ENCODE data around the gene KREMEN1.
"Not testable (repeated sequence)": the region's sequence is repeated elsewhere in the genome, so short reads cannot be mapped to it uniquely, and the experiment has no call there.

The KREMEN1 gene

DNA sequence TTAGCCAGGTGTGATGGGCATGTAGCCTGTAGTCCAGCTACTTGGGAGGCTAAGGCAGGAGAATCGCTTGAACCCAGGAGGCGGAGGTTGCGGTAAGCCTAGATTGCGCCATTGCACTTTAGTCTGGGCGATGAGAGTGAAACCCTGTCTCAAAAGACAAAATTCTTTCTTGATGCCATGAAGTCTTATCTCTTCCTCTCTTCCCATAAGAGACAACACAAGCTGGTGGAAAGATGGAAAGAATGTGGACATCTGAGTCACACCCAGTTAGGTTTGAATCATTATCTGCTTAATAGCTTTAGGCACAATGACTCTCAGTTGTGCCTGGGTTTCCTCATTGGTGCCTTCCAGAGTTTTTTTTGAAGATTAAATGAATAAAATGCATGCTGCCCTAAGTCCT, 35.3 kb downstream of the KREMEN1 start:
- DNase-seq (ENCODE audit: low spot score): peak; percentile 63

DNA sequence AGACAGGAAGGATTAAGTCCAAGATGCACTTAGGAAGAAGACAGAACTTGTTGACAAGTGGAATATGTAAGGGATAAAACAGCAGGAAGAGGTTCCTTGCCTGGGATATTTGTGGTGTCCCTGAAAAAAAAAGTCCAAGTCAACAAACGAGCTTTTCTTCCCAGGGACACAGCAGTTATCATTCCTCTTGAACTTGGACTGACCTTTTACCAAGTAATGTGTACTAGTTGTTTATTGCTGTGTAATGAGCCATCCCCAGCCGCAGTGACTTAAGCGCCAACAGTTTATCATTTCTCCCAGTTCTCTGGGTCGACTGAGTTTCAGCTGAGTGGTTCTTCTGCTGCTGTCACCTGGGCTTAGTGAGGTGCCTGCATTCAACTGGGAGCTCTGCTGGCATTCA, 37.0 kb downstream of the KREMEN1 start:
- DNase-seq (ENCODE audit: low spot score): peak; percentile 66

DNA sequence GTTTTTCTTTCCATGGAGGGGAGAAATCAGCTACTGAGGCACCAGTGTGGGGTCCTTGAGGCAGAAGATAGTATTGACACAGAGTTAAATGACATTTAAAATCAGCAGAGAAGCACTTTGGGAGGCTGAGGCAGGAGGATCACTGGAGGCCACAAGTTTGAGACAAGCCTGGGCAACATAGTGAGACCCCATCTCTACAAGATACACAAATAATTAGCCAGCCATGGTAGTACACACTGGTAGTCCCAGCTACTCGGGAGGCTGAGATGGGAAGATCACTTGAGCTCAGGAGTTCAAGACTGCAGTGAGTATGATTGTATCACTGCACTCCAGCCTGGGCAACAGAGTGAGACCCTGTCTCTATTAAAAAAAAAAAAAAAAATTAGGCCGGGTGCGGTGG, 38.1 kb downstream of the KREMEN1 start:
- DNase-seq (ENCODE audit: low spot score): no peak

DNA sequence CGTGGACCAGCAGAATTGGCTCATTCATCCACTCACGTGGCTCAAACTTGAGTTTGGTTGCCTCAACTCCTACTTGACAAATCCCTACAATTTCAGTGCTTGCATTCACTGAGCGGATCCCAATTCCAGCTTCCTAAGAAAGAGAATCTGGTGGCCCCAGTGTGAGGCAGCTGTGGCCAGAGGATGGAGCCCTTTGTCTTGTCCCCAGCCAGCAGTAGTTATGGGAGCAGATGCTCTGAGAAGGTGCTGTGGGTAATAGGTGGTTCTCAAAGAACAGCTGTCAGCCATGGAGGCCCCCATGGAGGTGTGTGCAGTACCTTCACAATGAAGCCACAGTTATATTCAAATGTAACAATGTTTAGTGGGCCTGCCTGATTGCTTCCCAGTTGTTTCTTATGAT, 39.3 kb downstream of the KREMEN1 start:
- DNase-seq (ENCODE audit: low spot score): no peak

DNA sequence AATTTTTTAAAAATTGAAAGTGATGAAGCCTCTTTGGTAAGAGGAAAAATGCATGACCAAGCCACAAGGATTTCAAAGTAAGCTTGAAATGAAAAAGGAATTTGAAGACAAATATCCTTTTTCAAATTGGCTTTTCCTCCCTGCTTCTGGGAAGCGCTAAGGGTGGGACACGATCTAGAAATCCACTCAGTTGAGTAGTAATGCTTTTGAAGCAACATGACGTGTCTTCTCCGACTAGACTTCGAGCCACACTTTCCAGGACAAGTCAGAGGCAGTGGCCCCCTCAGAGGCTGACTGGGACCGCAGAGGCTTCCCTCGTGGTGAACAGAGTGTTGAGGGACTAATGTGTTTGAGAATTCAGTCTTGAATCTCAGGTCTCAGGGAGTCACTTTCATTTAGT, 39.8 kb downstream of the KREMEN1 start:
- DNase-seq (ENCODE audit: low spot score): no peak

DNA sequence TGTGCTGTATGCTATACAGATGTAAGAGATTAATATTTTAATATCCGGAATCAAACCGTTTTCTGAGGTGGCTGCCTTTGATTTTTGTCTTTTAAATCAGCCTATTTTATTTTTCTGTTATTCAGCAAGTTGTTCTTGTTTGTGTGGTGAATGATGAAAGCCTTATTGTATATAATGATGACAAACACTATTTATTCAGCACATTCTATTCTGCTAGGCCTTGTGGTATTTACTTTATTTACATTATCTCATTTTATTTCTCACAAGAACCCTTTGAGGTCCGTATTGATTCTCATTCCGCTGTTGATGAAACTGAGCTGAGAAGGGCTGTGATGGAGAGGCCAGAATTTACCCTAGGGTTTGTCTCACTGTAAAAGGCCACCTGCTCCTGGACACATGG, 40.5 kb downstream of the KREMEN1 start:
- no peak for DNase-seq (ENCODE audit: low spot score)

DNA sequence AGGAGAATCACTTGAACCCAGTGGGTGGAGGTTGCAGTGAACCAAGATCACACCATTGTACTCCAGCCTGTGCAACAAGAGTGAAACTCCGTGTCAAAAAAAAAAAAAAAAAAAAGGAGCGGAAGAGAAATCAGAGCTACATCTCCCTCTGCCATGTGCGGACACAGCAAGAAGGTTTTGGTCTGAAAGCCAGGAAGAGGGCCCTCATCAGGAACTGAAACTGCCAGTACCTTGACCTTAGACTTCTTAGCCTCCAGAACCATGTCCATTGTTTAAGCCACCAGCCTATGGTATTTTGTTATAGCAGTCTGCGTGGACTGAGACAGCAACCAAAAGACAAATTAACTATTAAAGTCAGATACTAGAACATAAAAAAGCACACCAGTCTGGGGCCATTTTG, 41.6 kb downstream of the KREMEN1 start:
- no peak for DNase-seq (ENCODE audit: low spot score)

DNA sequence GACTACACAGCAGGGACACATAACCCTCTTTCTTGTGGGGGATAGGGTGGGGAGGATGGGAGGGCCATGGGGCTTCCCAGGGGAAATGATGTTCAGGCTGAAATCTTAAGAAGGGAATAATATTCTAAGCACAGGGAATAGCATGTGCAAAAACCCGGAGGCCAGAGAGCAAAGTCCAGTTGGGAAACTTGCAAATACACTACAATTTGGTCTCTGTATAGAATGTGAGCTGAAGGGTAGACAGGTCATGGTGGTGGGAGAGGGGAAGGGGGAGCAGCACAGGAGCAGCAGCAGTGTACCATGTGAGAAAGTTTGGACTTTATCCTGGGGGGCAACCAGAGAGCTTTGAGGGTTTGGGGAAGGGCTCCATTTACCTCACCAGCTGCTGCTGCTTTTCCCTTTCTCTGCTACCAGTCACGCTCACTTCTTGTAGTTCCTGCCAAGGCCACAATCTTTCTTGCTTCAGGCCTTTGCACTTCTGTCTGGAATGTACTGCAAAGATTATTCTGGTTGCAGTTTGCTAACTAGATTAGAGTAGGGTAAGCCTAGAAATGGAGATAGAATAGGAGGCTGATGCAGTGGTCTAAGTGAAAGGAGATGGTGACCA, 43.0 kb downstream of the KREMEN1 start:
- no peak for DNase-seq (ENCODE audit: low spot score)

DNA sequence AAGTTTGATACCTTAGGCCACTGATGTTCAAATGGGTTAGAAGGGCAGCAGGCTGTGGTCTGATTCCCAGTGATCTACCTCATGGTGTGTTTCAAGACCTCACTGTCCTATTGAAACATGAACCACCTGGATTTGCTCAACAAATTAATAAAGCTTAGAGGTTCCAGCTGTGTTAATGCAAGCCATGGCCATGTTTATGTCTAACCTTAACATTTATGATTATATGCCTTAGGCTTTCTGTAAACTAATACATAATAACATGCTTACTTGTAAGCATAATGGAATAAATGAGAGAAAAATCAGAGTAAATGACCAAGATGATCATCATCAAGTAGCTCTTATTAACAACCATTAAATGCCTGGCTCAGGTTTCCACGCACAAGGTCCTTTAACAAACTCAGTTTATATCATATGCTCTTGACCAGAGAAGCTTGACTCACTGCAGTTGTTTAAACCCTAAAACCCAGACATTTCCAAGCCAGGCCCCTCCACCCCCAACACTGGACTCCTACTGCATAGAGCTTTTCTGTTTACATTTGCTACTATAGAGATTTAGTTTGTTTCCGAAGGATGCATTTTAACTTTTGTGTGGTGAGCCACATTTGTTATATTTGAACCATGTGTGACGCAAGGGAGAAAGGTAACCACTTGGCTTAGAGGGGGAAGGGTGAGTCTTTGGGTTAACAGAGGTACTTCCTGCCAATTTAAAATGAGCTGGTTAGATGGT, 43.7 kb downstream of the KREMEN1 start:
- no peak for DNase-seq (ENCODE audit: low spot score)

DNA sequence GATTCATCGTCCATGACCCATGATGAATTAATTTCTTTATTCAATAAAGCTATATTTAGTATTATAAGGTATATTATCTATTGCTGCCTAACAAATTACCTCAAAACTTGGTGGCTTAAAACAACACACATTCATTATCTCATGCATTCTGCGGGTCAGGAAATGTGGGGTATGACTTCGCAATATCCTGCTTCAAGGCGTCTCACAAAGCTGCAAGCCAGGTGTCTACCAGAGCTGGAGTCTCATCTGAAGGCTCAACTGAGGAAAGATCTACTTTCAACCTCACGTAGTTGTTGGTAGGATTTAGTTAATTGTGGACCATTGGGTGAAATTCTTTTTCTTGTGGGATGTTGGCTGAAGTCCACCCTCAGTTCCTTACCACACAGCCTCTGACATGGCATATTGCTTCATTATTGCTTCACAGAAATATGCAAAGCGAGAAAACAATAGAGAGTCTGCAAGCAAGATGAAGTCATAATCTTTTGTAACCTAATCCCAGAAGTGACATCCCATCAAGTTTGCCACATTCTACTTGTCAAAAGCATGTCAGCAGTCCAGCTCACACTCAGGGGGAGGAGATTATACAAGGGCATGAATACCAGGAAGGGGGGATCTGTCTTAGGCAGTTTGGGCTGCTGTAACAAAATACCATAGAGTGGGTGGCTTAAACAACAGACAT, 45.1 kb downstream of the KREMEN1 start:
- DNase-seq (ENCODE audit: low spot score): no peak

DNA sequence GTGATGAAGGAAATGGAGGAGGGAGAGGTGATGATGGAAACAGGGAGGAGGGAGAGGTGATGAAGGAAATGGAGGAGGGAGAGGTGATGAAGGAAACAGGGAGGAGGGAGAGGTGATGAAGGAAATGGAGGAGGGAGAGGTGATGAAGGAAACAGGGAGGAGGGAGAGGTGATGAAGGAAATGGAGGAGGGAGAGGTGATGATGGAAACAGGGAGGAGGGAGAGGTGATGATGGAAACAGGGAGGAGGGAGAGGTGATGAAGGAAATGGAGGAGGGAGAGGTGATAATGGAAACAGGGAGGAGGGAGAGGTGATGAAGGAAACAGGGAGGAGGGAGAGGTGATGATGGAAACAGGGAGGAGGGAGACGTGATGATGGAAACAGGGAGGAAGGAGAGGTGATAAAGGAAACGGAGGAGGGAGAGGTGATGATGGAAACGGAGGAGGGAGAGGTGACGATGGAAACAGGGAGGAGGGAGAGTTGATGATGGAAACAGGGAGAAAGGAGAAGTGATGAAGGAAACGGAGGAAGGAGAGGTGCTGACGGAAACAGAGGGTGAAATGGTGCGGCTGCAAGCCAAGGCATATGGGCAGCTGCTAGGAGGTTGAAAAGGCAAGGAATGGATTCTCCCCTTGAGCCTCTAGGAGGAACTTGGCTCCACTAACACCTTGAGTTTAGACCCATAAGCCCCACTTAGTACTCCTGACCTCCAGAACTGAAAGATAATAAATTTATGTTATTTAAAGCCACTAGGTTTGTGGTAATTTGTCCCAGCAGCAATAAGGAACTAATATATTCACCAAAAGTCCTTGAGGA, 47.5 kb downstream of the KREMEN1 start:
- DNase-seq (ENCODE audit: low spot score): not testable (repeated sequence)

DNA sequence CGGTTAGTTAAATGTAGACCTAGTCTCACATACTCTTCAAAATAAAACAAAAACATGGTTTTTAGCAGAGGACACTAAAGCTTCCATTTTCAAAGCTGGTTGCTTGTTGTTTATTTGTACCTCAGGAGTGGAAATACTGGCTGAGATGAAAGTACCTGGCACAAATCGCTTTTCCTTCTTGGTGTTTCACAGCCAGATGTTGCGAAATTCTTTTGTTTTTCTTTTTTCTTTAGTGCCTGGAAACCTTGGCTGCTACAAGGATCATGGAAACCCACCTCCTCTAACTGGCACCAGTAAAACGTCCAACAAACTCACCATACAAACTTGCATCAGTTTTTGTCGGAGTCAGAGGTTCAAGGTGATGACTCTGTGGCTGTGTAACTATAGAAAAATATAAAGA, 48.3 kb downstream of the KREMEN1 start:
- no peak for DNase-seq (ENCODE audit: low spot score)

DNA sequence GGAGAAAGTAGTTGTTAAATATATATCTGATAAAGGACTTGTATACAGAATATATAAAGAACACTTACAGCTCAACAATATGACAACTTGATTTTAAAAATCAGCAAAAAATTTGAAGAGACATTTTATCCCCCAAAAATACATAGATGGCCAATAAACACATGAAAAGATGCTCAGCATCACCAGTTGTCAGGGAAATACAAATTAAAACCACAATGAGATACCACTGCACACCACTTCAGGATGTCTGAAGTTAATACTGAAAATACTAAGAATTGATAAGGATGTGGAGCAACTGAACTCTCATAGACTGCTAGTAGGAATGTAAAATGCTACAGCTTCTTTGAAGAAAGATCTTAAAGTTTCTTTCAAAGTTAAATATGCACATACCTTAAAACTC, 49.2 kb downstream of the KREMEN1 start:
- DNase-seq (ENCODE audit: low spot score): no peak

DNA sequence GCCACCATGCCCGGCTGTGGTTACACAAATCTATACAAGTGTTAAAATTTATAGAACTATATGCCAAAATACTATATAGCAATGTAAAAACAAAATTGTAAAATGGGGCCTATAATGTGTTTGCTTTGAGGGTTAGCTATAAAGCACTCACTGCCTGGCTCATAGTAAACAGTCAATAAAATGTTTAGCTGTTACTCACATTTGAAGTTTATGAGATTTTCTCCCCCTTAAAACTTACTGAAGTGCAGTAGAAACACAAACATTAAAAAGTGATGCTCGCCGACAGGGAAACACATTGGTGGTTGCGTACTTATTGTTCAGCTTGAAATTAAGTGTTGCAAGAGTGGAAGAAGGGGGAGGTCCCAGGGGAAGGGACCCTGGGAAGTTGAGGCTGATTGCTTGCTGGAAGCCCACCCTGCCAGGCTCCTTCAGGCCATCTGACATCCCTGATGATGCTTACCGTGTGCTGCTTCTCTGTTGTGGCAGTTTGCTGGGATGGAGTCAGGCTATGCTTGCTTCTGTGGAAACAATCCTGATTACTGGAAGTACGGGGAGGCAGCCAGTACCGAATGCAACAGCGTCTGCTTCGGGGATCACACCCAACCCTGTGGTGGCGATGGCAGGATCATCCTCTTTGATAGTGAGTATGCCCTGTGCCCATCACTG, 52.1 kb downstream of the KREMEN1 start:
- DNase-seq (ENCODE audit: low spot score): no peak

DNA sequence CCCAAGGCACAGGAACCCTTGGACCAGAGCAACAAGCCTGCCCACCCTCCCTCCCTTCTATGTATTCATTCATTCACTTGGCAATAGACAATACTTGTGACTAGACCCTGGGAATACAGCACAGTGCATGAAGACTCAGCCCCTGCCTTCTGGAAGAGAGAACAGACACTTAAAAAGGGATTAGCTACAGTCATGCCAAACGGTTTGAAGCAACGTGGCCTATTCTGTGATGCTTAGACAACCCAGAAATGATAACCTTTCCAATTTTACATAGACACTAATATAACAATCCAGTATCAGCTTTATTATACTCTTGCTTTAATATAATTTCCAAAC, 52.6 kb downstream of the KREMEN1 start:
- DNase-seq (ENCODE audit: low spot score): no peak

DNA sequence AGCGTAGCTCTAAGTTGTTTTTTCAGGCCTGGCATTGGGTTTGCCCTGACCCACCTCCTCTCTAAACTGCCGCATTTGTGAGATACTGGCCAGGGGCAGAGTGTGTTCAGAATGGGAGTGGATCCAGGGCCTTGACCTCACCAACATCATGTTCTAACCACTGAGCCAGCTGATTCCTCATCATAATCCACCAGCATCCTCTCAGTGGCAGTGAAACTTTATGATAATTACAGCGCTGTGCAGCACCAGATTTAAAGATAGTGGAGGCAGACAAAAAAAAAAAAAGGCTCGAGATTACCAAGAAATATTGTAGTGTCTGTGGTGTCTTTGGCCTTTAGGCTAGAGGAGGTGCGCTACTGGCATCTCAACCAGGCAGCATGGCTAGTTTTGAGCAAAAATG, 53.0 kb downstream of the KREMEN1 start:
- DNase-seq (ENCODE audit: low spot score): no peak

DNA sequence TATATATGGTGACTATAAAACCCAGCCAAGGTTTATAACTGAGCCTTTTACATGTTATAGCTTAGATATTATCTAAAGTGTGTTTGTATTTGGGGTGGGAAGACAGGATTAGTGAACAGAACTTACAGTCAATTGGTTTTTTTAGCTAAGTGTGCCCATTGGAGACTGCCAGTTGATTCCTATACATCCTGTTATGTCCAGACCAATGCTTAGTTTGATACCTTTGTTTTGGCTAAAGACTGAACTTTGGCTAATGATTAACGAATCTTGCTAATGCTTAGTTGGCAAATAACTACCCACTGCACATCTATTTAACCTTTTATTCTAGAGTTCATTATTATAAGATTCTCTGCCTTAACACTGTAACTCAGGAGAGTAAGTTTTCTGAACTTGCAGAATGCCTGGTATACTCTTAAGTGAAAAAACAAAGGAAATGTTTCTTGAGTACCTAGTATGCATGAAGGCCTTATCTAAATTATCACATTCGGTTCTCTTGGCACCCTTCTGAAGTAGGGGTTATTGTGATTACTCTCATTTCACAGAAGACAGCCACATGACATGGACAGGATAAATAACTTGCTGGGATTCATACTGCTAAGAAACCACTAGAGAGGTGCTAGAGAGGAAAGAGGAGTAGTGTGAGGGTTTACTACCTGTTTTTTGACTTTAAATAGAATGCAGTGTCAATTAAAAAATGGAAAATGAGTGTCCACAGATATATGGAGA, 54.0 kb downstream of the KREMEN1 start:
- DNase-seq (ENCODE audit: low spot score): peak; percentile 30

DNA sequence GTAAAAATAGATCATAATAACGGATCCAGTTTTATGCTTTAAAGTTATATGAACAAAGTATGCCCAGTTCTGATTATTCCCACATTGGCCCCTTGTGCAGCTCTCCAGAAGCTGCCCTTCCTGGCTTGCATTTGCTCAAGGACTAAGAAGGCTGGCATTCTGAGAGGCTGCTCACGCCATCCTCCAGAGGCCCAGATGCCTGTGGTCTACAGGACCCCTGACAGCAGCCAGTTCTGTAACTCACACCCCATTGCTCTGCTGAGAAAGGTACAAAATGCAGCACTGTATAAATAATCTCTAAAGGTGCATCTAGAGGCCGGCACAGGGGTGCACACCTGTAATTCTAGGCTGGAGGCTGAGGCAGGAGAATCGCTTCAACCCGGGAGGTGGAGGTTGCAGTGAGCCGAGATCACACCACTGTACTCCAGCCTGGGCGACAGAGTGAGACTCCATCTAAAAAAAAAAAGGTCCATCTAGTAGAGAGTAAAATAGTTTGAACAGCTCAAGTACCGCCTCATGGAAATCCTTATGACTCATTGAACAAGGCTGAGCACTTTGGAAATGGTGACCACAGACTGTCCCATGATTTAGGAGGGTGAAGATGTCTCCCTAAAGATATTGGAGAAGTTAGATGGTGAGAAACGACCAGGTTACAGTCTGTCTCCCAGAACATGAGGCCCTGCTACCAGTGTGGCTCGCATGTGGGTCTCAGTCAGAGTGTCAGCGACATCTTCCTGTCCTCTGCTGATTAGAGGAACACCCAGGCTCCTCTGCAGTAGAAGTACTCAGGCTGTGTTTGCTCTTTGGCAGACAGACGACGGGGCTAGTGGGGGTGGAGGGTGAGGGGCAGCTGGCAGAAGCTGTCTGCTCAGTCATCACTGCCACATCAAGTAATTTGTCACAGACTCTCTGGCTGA, 56.3 kb downstream of the KREMEN1 start:
- peak; percentile 20 for DNase-seq (ENCODE audit: low spot score)

DNA sequence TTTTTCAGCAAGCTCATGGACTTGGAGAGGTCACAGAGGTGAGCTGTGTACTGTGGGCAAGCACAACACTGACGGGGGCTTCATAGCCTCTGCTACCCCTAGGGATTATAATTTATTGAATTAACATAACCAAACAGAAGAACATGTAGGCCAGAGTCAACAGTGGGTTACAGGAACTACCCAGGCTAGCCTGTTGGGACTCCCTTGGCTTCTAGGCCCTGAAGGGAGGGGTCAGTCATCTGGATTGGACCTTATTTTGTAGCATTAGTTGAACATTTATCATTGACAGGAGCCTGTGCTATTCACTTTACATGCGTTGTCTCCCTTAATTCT, 56.9 kb downstream of the KREMEN1 start:
- no peak for DNase-seq (ENCODE audit: low spot score)

DNA sequence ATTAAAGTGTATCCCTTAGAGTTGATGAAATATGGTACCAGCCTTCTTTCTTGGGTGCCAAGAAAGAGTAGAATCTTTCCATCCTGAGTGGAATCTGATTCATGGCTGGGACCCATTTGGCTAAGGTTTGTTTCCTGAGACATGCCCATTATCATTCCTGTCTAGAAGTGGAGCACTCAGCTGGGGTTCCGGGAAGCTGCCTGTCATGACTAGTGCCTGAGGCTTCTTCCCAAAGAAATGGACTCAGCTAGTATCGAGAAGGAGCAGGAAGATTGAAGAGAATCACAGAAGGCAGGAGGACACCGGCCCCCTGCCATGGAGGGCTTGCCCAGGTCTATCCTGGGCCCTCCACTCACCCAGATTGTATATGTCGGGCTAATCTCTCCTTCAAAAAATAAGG, 57.6 kb downstream of the KREMEN1 start:
- DNase-seq (ENCODE audit: low spot score): no peak
